ENCODE measurements around the gene ISM1.

DNA sequence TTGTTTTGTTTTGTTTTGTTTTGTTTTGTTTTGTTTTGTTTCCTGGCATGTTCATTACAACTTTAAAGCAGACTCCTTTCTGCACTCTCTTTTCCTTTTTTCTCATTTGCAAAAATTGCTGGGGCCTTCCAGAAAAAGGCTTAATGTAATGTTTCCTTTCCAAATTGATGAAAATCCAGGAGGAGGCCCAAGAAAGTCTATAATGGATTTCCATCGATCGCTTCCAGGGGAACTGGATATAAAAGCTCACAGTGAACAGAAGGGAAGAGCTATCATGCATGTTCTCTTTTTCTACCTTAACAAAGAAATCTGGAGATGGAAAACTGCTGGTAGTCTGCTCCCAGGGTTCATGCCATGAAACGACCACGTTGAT lies 28.7 kb downstream of the ISM1 start:
- TF ChIP-seq POLR2AphosphoS5 (IDR thresholded peaks at IDR 0.05; ENCODE audit: low read depth, low read length) (no peak), POLR2A (IDR thresholded peaks at IDR 0.05; ENCODE audit: low read depth, low read length) (no peak), TAF1 (IDR thresholded peaks at IDR 0.05; ENCODE audit: low read depth, low read length) (no peak)

All from GM12891 (cell line).